NT2/D1 (cell line): ENCODE data around the gene FGF19.

ENCODE experiments used
- YY1 ChIP-seq: IDR thresholded peaks from 2 replicates; pipeline ENCODE4 v1.6.1; 2011; ENCODE audit not compliant: insufficient read length, insufficient read depth
- ZNF274 ChIP-seq: IDR thresholded peaks from 2 replicates; pipeline ENCODE4 v1.6.1; 2011; ENCODE audit warnings: mild to moderate bottlenecking, low read depth, low read length

DNA sequence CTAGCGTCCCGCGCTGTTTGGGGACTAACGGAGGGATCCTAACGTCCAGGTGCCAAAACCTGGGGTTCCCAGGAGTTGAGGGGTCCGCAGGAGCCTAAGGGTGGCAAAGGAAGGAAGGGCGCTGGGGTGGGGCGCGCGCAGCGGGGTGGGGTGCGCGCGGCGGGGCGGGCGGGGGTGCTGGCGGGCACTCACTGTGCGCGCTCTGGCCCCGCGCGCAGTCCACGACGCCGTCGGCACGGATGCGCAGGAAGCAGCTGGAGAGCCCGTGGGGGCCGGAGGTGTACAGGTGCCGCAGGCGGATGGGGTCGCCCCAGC lies 412 bp downstream of the FGF19 start:
- no peak for TF ChIP-seq YY1
- no peak for TF ChIP-seq ZNF274
